ENCODE measurements around the gene RNASEH1. TPM values are rescaled to one million over a fixed set of nuclear protein-coding genes. Genes with fewer than 3 reads are reported as not detected.
A peak's percentile ranks its signal among the peaks of the same experiment; 100 is the strongest.

The RNASEH1 gene
- total and polyA plus RNA-seq, 2 of the 13 experiments (the other 11 are each of a cell fraction or from before 2014, with no cell fraction given) = 14.5 to 57.4 TPM

DNA sequence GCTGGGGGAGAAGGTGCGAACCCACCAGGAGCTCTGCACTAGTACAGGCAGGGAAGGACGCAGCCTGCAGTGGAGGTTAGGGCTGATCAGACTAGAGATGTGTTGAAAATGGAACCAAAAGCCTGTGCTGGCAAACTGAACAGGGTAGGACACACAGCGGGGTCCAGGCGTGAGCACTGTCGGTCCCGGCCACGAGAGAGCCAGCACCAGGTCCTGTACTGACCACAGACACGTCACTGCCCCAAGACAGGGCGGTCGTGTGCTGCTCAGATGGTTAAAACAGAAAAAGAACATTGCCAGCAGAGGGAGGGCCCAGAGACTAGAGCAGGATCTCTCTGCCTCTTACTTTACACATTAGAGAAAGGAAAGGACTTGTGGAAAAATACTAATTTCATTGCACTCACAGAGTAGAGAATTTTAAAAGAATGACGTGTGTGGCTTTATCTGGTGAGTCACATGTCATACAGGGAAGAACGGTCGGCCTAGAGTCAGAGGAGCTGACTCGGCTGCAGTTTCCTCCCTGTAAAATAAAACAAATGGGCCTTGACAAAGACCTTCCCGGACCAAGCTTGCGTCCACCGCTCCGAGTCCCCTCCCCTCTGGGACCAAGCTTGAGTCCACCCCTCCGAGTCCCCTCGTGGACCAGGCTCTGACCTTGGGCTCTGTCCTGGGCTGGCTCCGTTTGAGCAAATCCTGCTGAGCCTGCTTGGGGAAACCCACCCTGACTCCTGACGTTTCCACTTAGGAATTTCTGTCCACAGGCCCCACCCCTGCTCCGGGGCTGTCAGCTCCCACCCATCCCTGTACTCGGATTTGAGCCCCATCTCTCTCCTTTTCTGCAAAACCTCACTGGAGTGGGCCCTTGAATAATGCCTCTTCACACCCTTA is 22.1 kb downstream of the RNASEH1 start (continued):
- TF ChIP-seq ZMAT3 (CRISPR knock-in tag; conservative IDR thresholded peaks at IDR 0.05) (peak; percentile 21; the same call in 1 of the 2 replicates), ZNF577 (CRISPR knock-in tag; IDR thresholded peaks at IDR 0.05; ENCODE audit: borderline replicate concordance, low read depth) (no peak), ATF7 (IDR thresholded peaks at IDR 0.05) (no peak), ATF7 (CRISPR knock-in tag; IDR thresholded peaks at IDR 0.05) (peak; percentile 88), CENPT (CRISPR knock-in tag; IDR thresholded peaks at IDR 0.05; ENCODE audit: low read depth) (no peak), ZNF713 (CRISPR knock-in tag; IDR thresholded peaks at IDR 0.05) (no peak), DNMT1 (CRISPR knock-in tag; IDR thresholded peaks at IDR 0.05) (no peak), ZNF768 (CRISPR knock-in tag; IDR thresholded peaks at IDR 0.05) (peak; percentile 60), BHLHE40 (IDR thresholded peaks at IDR 0.05; ENCODE audit: low read length) (0 out of 2 replicates have a peak, but pooled peaks have one; percentile 8), ZNF382 (CRISPR knock-in tag; IDR thresholded peaks at IDR 0.05; ENCODE audit: borderline replicate concordance) (no peak), ZNF564 (CRISPR knock-in tag; IDR thresholded peaks at IDR 0.05) (no peak), GFI1 (CRISPR knock-in tag; IDR thresholded peaks at IDR 0.05; ENCODE audit: borderline replicate concordance) (peak; percentile 81), ZNF776 (CRISPR knock-in tag; IDR thresholded peaks at IDR 0.05) (no peak), ONECUT2 (CRISPR knock-in tag; IDR thresholded peaks at IDR 0.05) (no peak), SP140L (CRISPR knock-in tag; IDR thresholded peaks at IDR 0.05; ENCODE audit: borderline replicate concordance) (peak; percentile 20; the same call in 1 of the 2 replicates), ZNF337 (CRISPR knock-in tag; IDR thresholded peaks at IDR 0.05; ENCODE audit: borderline replicate concordance, low read depth) (no peak), EED (CRISPR knock-in tag; IDR thresholded peaks at IDR 0.05) (no peak), ATF1 (CRISPR knock-in tag; IDR thresholded peaks at IDR 0.05) (no peak), KMT2A (CRISPR knock-in tag; IDR thresholded peaks at IDR 0.05) (peak; percentile 24; the same call in 1 of the 2 replicates), PLRG1 (conservative IDR thresholded peaks at IDR 0.05) (no peak), ZNF251 (CRISPR knock-in tag; IDR thresholded peaks at IDR 0.05) (no peak), ZBTB38 (CRISPR knock-in tag; IDR thresholded peaks at IDR 0.05) (peak; percentile 56; the same call in 1 of the 2 replicates), KAT7 (CRISPR knock-in tag; IDR thresholded peaks at IDR 0.05; ENCODE audit: borderline replicate concordance) (peak; percentile 92), SOX6 (IDR thresholded peaks at IDR 0.05) (no peak), SOX6 (CRISPR knock-in tag; IDR thresholded peaks at IDR 0.05) (peak; percentile 53; the same call in 1 of the 2 replicates), HNRNPUL1 (IDR thresholded peaks at IDR 0.05; ENCODE audit: low read depth, low read length) (no peak), POLR2A (IDR thresholded peaks at IDR 0.05; ENCODE audit: insufficient read depth in 1 of 2, low read depth in 2 of 2, low read length in 2 of 2) (peak; percentile 71 to 93)
- TF ChIP-seq, protein P1, sequence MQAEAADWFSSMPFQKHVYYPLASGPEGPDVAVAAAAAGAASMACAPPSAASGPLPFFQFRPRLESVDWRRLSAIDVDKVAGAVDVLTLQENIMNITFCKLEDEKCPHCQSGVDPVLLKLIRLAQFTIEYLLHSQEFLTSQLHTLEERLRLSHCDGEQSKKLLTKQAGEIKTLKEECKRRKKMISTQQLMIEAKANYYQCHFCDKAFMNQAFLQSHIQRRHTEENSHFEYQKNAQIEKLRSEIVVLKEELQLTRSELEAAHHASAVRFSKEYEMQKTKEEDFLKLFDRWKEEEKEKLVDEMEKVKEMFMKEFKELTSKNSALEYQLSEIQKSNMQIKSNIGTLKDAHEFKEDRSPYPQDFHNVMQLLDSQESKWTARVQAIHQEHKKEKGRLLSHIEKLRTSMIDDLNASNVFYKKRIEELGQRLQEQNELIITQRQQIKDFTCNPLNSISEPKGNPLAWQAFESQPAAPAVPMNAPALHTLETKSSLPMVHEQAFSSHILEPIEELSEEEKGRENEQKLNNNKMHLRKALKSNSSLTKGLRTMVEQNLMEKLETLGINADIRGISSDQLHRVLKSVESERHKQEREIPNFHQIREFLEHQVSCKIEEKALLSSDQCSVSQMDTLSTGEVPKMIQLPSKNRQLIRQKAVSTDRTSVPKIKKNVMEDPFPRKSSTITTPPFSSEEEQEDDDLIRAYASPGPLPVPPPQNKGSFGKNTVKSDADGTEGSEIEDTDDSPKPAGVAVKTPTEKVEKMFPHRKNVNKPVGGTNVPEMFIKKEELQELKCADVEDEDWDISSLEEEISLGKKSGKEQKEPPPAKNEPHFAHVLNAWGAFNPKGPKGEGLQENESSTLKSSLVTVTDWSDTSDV (CRISPR knock-in tag; IDR thresholded peaks at IDR 0.05) = no peak; the same call in 1 of the 2 replicates
- TF ChIP-seq, protein P2, sequence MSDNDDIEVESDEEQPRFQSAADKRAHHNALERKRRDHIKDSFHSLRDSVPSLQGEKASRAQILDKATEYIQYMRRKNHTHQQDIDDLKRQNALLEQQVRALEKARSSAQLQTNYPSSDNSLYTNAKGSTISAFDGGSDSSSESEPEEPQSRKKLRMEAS (IDR thresholded peaks at IDR 0.05) = peak; percentile 43; the same call in 1 of the 2 replicates

Measured in HepG2 (cell line).